ENCODE data around the gene GPATCH3.
"Not testable (repeated sequence)": the region's sequence is repeated elsewhere in the genome, so short reads cannot be mapped to it uniquely, and the experiment has no call there.

GPATCH3 gene

GRCh38 chr1:26900001-26900814, at the start of gene GPATCH3:
Gene GPATCH3 (minus strand): TSS chr1:26900467. CDS start chr1:26900442, 25 bp downstream.
- peak; percentile 71 for DNase-seq

GRCh38 chr1:26949926-26950319, 49.7 kb upstream of the GPATCH3 start:
- no peak for DNase-seq

GRCh38 chr1:26949266-26949925, 49.1 kb upstream of the GPATCH3 start:
- DNase-seq: no peak

- not testable (repeated sequence) for DNase-seq
Observed at GRCh38 chr1:26948725-26949057, 48.4 kb upstream of the GPATCH3 start.

GRCh38 chr1:26946270-26946669, 46.0 kb upstream of the GPATCH3 start:
- DNase-seq: no peak

- no peak for DNase-seq
Observed at GRCh38 chr1:26945728-26946127, 45.5 kb upstream of the GPATCH3 start.

GRCh38 chr1:26945138-26945537, 44.9 kb upstream of the GPATCH3 start:
- no peak for DNase-seq

- DNase-seq: no peak
Observed at GRCh38 chr1:26942656-26943055, 42.4 kb upstream of the GPATCH3 start.

GRCh38 chr1:26941311-26941710, 41.0 kb upstream of the GPATCH3 start:
- no peak for DNase-seq

GRCh38 chr1:26938659-26939025, 38.4 kb upstream of the GPATCH3 start:
- DNase-seq: no peak

- no peak for DNase-seq
Observed at GRCh38 chr1:26938004-26938658, 37.9 kb upstream of the GPATCH3 start.

- no peak for DNase-seq
Observed at GRCh38 chr1:26936823-26937222, 36.6 kb upstream of the GPATCH3 start.

- no peak for DNase-seq
Observed at GRCh38 chr1:26932531-26932930, 32.3 kb upstream of the GPATCH3 start.

GRCh38 chr1:26923711-26924110, 23.4 kb upstream of the GPATCH3 start:
- DNase-seq: no peak

- no peak for DNase-seq
Observed at GRCh38 chr1:26922901-26923300, 22.6 kb upstream of the GPATCH3 start.

- no peak for DNase-seq
Observed at GRCh38 chr1:26922431-26922729, 22.1 kb upstream of the GPATCH3 start.

- peak; percentile 79 for DNase-seq
Observed at GRCh38 chr1:26921540-26922430, 21.5 kb upstream of the GPATCH3 start, which contains the start of gene NUDC. Gene NUDC (plus strand): TSS chr1:26921743. CDS start chr1:26921849, 106 bp downstream.

GRCh38 chr1:26921126-26921539, 20.9 kb upstream of the GPATCH3 start:
- no peak for DNase-seq

- no peak for DNase-seq
Observed at GRCh38 chr1:26915204-26915842, 15.1 kb upstream of the GPATCH3 start.

GRCh38 chr1:26913754-26914619, 13.7 kb upstream of the GPATCH3 start, which contains the start of gene NR0B2:
Gene NR0B2 (minus strand): TSS chr1:26913975. CDS start chr1:26913940, 35 bp downstream.
- peak; percentile 72 for DNase-seq

- DNase-seq: no peak
Observed at GRCh38 chr1:26913389-26913753, 13.1 kb upstream of the GPATCH3 start.

- DNase-seq: no peak
Observed at GRCh38 chr1:26912147-26912490, 11.9 kb upstream of the GPATCH3 start.

Data from NCI-H187 treated with DMSO at 0.1 percent for 48 hours (cell line).